NOMO-1 treated with dmso at 0.1 percent for 144 hours (cell line): ENCODE results near the gene BANP.
"Not testable (repeated sequence)": the region's sequence is repeated elsewhere in the genome, so short reads cannot be mapped to it uniquely, and the experiment has no call there.

ENCODE experiments used
- DNase-seq: peaks from one replicate; lab custom pipeline; 2025; ENCODE audit not compliant: unreplicated experiment; lab: John Stamatoyannopoulos, UW

Gene BANP

DNA sequence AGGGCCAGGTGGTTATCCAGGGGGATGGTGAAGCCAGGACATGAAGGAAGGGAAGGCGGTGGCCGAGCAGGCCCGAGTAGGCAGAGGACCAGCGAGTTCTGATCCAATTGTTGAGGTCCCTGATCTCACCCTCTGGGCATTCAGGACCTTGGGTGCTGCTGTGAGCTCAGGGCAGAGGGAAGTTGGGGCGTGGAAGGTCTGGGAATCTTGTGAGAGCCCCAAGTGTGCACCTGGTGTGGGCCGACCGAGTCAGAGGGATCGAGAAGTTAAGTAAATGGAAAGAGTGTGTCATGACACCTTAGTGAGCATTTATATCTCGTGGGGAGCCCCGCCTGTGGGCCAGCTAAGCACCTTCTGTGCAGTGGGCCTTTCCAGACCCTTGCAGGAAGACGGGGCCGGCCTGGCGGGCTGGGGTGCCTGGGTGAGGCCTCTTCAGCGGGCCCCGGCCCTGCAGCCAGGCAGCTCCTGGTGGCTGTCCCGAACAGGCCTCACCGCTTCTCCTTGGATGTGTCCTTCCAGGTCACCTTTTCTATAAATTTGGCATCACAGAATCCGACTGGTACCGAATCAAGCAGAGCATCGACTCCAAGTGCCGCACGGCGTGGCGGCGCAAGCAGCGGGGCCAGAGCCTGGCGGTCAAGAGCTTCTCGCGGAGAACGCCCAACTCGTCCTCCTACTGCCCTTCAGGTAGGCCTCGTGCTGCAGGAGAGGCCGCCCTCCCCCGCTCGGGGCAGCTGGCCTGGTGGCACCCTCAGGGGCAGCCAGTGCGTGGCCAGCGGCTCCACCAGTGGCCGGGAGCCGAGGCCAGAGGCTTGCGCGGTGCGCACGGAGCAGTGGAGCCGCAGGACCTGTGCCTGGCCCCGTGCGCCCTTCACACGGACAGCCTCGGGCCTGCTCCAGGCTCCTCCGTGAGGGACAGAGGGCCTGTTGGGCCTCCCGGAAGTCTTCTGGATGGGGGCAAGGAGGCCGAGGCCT, 76.0 kb downstream of the BANP start:
- DNase-seq: no peak

DNA sequence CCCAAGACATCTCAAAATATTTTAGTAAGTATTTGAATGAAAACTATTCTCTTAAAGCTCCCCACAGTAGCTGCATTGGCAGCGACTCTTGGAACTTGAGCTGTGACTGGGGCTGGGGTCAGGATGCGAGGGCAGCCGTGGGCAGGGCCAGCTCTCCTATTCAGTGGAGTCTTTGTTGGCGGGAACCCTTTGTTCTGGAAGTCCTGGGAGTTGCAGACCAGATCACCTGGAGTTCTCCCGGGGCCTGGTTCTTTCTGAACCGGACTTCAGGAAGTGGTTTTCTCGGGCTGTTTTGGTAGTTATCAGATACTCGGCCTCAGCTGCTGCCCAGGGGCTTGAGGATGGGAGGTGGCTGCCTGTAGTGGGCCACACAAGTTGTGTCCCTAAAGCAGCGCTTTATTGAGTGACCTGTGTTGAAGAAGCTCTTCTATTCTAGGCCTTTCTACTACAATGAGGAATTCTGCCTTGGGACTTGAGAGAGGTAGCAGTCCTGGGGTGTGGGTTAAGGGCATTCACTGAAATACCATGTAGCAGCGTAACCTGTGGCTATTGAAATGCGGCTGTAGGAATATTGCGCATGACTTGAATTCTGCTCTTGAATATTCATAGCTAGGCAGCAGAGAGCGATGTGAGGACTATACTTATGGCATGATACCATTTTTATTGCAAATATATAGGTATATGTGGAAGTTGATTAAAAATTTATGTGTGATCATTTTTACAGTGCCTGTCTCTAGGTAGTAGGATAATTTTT, 77.1 kb downstream of the BANP start:
- not testable (repeated sequence) for DNase-seq

GRCh38 chr16:88030498-88030897, 79.3 kb downstream of the BANP start:
- no peak for DNase-seq

DNA sequence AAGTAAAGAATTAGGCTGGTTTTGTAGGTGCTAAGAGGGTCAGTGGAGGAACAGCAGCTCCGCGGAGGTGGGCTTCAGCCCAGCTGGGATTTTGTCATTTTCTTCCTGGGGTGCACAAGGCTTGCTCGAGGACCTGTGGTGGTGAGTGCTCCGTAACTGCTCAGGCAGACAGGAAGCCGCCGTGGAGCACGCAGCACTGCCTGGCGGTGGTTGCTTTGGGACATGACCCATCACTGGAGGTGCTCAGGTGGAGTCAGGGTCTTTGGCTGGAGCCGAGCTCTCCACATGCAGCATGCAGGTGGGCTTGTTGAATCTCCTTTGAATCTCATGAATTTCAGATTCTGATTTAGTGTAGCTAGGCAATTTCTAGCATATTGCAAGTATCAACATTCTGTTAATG, 79.7 kb downstream of the BANP start:
- not testable (repeated sequence) for DNase-seq

- not testable (repeated sequence) for DNase-seq
These were observed 81.9 kb downstream of the BANP start for GRCh38 chr16:88033003-88033740.

DNA sequence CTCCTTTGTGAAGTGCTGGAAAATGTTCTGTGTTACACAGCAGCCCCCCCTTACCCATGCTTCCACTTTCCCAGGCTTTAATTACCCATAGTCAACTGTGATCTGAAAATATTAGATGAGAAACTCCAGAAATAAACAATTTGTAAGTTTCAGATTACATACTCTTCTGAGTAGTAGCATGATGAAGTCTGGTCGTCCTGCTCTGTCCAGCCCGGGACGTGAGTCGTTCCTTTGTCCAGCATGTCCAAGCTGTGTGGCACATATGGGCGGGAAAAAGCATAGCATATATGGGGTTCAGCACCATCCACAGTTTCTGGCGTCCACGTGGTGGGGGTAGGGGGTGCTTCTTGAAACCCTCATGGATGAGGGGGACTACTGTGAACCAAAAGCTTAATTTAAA, 83.5 kb downstream of the BANP start:
- DNase-seq: no peak

GRCh38 chr16:88035292-88035691, 84.1 kb downstream of the BANP start:
- no peak for DNase-seq

- not testable (repeated sequence) for DNase-seq
These were observed 84.8 kb downstream of the BANP start for GRCh38 chr16:88035884-88036639.

DNA sequence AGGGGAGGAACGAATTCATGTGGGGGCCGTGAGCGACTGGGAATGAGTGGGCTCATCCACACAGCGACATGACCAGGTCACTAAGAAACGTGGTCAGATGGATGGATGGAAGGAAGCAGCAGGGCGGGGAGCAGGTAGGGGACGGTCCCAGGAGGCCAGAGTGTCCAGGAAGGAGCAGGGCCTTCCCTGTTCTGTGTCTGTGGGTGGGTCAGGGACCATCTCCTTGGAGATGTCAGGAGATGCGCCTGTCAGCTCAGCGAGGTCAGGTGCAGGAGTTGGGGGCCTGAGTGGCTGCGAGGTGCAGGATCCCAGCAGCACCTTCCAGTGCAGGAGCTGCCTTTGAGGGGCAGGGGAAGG, 85.4 kb downstream of the BANP start:
- DNase-seq: not testable (repeated sequence)

DNA sequence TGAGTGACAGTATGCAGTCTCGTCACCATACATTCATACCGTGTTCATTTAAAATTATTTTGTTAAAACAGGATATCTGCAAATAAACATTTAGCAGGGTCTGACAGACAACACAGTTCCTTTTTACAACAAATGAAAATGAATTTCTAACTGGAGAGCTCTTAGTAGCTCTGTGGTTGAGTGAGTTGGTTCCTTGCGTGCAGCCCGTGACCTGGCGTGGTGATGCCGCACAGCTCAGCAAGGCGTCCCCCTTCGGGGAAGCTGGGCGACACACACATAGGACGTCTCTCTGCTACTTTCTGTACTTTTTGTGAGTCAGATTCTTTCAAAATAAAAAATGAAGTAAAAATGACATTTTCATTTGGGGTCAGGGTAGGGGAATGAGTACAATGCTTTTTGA, 86.1 kb downstream of the BANP start:
- DNase-seq: not testable (repeated sequence)

DNA sequence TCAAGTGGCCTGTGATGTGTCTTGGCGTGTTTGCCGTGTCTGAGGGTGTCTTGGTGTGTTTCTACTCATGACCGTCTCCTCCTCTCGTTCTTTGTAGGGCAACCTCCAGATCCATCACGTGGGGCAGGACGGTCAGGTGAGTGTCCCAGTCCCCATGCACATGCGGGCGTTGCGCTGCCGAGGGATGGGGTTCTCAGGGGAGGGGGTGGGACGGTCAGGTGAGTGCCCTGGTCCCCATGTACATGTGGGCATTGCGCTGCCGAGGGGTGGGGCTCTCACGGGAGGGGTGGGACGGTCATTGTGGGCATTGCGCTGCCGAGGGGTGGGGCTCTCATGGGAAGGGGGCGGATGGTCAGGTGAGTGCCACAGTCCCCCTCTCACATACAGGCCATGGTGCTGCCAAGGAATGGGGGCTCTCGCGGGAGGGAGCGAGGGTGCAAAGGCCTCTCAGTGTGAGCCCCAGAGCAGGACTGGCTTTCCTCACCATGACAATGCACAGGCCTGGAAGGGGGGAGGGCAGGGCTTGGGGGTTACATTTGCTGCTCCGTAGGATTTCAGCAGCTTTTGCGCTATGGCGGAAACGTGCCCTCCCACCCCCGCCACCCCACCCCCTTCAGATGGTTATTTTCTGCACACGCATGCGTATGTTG, 86.8 kb downstream of the BANP start:
- not testable (repeated sequence) for DNase-seq

GRCh38 chr16:88038526-88038908, 87.3 kb downstream of the BANP start:
- not testable (repeated sequence) for DNase-seq

DNA sequence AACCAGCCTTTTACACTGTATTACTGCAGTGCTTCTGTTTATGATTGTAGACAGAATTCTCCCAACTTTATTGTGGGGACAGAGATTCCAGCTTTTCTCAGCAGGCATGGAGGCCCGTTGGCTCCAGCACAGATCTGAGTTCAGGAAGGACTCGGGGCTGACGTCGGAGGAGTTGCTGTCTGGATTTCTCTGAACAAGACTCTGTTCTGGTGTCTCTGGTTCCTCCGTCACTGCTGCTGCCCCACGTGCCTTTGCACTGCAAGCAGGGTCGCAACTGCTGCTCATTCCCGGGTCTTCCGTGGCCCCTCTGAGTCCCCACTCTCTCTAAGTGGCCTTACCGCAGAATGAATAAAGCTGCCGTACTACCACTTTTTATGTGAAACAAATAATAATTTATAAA, 88.4 kb downstream of the BANP start:
- DNase-seq: no peak

DNA sequence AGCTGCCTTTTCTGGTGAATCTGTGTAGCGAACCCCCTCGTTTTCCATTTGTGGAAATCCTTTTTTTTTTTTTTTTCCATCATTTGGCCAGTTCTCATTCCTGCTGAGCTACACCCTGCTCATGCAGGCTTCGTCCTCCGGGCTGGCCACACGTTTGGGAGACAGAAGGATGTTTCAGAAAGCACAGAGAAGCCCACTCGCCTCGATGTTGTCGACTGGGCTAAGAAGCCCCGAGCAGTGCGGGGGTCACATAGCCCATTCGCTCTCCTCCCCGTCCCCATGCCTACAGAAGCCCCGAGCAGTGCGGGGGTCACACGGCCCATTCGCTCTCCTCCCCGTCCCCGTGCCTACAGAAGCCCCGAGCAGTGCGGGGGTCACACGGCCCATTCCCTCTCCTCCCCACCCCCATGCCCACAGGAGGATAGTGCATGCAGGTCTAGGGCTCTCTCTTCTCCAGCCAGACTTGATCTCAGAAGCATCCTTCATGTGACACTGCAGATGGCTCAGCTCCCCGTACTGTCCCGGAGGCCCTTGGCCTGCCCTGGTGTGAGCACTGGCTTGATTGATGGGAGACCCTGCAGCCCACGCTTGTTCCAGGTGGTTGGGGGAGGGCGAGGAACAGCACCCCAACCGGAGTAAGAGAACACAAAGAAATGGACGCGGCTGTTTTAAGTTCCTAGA, 89.1 kb downstream of the BANP start:
- not testable (repeated sequence) for DNase-seq

GRCh38 chr16:88040877-88041244, 89.6 kb downstream of the BANP start:
- not testable (repeated sequence) for DNase-seq

DNA sequence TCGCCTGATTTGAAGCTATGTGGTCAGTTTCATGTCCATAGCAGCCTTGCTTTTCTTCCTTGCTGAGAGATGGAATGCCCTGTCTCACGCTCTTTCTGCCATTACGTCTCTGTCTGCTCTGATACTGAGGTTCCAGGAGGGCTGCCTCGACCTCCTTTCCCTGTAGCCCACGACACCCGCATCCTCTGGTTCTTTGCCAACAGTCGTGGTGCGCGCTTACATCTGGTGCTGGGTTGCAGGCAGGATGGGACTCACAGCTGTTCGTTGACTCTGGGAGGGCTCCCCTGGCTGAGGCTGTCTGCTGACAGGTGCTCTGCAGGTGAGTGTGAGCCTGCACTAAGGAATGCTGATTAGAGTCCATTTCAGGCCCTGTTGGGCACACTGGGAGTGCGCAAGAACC, 90.3 kb downstream of the BANP start:
- DNase-seq: not testable (repeated sequence)

DNA sequence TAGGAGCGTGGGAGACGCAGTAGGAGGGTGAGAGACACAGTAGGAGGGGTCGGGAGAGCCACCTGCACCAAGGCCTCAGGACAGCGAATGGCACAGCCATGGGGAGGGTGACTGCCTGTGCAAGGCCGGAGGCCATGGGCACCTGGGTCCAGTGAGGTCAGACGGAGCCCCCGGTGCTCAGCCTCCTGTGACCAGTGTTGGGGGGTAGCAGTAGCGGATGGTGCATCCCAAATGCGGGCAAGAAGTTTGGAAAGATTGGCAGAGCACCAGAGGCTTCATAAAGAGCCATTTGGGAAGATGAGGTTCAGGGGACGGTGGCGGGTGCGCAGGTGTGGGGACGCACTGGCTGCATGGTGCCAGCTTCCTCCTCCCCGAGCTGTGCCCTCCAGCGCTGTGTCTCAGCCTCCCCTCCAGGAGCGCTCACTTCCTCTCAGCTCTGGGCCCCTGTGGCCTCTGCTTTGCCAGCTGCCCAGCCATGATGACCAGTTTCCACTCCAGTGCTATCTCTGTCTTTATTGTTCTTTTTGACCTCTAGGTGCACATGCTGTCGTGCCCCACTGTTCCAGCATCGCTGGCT, 90.8 kb downstream of the BANP start:
- DNase-seq: not testable (repeated sequence)

GRCh38 chr16:88043208-88043910, 92.1 kb downstream of the BANP start:
- not testable (repeated sequence) for DNase-seq
